HL-60 (cell line): Measurements from ENCODE around the gene HMSD.

Experiments used
- DNase-seq, 2 experiments: peaks; one replicate each; pipeline ENCODE4 v3.0.0-alpha.2; 2010 to 2020; ENCODE audit warnings: low read depth in 1 of 2, low spot score in 1 of 2
- H3K27ac ChIP-seq: fragments of 250-450 bp; sonication (Bioruptor Pico); replicated peaks from 2 replicates; pipeline ENCODE4 v1.5.1; 2020; ENCODE audit warnings: mild to moderate bottlenecking, moderate library complexity
- H3K27me3 ChIP-seq: fragments of 250-450 bp; sonication (Bioruptor Pico); 2 replicates; pipeline ENCODE4 v1.5.1; 2021; ENCODE audit warnings: mild to moderate bottlenecking, moderate library complexity; ENCODE audit not compliant: insufficient read depth, poor library complexity, severe bottlenecking
- H3K4me3 ChIP-seq: replicated peaks from 2 replicates; pipeline ENCODE4 v1.5.1; 2011; ENCODE audit warnings: mild to moderate bottlenecking, control low read depth, low read length; ENCODE audit not compliant: insufficient read depth
- GABPA ChIP-seq: IDR thresholded peaks from 2 replicates; pipeline ENCODE4 v1.6.1; 2012; ENCODE audit warnings: low read depth
- POLR2AphosphoS5 ChIP-seq: IDR thresholded peaks from 2 replicates; pipeline ENCODE4 v1.6.1; 2012; ENCODE audit warnings: low read depth
- REST ChIP-seq: IDR thresholded peaks from 2 replicates; pipeline ENCODE4 v1.6.1; 2012; ENCODE audit warnings: low read depth; ENCODE audit not compliant: insufficient replicate concordance
- SPI1 ChIP-seq: IDR thresholded peaks from 2 replicates; pipeline ENCODE4 v1.6.1; 2012; ENCODE audit warnings: low read depth, mild to moderate bottlenecking, borderline replicate concordance
- TF ChIP-seq, protein P1 (sequence below): IDR thresholded peaks from one replicate; pipeline ENCODE4 v1.5.1; 2011; ENCODE audit warnings: low read length, control low read depth, inconsistent platforms; ENCODE audit not compliant: insufficient read depth

HMSD gene

GRCh38 chr18:63956755-63957154 lies 7.7 kb downstream of the HMSD start:
- TF ChIP-seq, protein P1, sequence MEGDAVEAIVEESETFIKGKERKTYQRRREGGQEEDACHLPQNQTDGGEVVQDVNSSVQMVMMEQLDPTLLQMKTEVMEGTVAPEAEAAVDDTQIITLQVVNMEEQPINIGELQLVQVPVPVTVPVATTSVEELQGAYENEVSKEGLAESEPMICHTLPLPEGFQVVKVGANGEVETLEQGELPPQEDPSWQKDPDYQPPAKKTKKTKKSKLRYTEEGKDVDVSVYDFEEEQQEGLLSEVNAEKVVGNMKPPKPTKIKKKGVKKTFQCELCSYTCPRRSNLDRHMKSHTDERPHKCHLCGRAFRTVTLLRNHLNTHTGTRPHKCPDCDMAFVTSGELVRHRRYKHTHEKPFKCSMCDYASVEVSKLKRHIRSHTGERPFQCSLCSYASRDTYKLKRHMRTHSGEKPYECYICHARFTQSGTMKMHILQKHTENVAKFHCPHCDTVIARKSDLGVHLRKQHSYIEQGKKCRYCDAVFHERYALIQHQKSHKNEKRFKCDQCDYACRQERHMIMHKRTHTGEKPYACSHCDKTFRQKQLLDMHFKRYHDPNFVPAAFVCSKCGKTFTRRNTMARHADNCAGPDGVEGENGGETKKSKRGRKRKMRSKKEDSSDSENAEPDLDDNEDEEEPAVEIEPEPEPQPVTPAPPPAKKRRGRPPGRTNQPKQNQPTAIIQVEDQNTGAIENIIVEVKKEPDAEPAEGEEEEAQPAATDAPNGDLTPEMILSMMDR = no peak
- no peak for TF ChIP-seq REST
- no peak for TF ChIP-seq GABPA
- TF ChIP-seq POLR2AphosphoS5 = no peak
- TF ChIP-seq SPI1 = no peak

DNA sequence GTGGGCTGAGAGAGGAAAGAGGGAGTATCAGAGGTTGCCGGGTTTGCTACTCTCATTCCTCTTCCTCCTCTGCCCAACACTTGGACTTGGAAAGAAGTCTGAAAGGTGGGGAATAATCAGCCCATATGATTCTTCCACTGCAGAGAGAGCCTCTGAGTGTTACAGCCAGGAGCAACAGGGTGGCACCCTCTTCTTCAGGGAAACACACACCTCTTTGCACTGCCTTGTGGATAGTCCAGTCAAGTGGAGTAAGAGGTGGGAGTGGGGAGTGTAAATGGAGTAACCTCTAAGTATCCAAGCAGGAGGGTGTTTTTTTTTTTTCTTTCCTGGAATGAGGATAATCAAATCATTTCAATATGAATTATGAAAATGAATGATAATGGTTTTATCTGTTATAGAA lies 11.8 kb downstream of the HMSD start:
- Histone ChIP-seq H3K27ac (no peak overlapping the region), H3K27me3 (no peaks in the 10 kb centered on the region), H3K4me3 (no peak overlapping the region)
- DNase-seq = no peak
- TF ChIP-seq, protein P1 = no peak
- no peak for TF ChIP-seq SPI1
- TF ChIP-seq POLR2AphosphoS5 = no peak
- no peak for TF ChIP-seq REST
- TF ChIP-seq GABPA = no peak

More at GRCh38 chr18:63956755-63957154, 7.7 kb downstream of the HMSD start:
- no peak for DNase-seq
- Histone ChIP-seq H3K27me3 (no peaks in the 10 kb centered on the region), H3K27ac (no peak overlapping the region), H3K4me3 (no peak overlapping the region)

DNA sequence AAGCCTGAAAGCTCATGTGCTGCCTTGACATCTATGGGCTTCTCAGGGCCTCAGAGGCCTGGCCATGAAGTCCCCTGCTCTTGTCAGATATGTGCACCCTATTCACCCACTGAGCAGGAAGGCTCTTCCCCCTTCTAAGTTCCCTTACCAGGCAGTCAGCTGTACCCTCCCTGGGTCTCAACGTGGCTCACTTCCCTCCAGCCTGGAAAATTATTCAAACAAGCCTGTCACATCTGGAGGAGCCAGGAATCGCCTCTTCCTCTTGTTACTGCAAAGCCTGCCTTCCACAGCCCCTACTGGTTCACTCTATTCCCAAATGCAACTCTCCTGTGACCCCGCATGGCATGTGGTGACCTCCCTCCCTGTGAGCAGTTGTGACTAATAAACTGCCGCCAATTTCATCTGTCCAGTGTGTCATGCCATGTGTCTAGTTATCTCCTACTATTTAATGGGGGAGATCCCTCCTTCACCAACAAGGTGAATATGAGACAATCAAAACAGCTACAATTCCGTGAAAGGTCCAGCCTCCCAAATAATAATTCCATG lies 12.4 kb downstream of the HMSD start:
- DNase-seq = peak; percentile 60 to 72
- H3K4me3 ChIP-seq = no peak overlapping the region
- peak; percentile 79 for TF ChIP-seq SPI1
- TF ChIP-seq POLR2AphosphoS5 = no peak
- no peak overlapping the region for H3K27ac ChIP-seq
- H3K27me3 ChIP-seq = no peaks in the 10 kb centered on the region

DNA sequence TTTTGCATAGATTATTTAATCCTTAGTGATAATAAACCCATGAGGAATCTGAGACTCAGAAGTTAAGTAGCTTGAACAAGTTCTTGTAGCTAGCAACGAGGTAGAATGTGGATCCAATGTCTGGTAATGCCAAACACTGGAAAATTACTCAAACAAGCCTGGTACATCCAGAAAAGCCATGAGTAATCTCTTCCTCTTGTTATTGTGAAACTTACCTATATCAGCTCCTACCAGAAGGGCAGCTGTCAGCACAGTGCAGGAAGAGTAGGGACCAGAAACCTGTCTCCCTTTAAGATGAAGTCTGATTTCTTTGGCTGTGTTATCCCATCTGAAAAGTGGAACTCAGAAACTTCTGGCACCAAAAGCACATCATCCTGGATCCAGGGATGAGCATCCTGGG lies 13.0 kb downstream of the HMSD start:
- H3K27me3 ChIP-seq = no peaks in the 10 kb centered on the region
- peak in 1 of 2 experiments; percentile 76 for DNase-seq
- no peak overlapping the region for H3K4me3 ChIP-seq
- no peak for TF ChIP-seq POLR2AphosphoS5
- no peak for TF ChIP-seq SPI1
- no peak for TF ChIP-seq REST
- no peak for TF ChIP-seq GABPA
- TF ChIP-seq, protein P1 = no peak
- no peak overlapping the region for H3K27ac ChIP-seq
